IMR-90 (cell line): ENCODE data around the gene HNRNPH1.

ENCODE experiments used
- CTCF ChIP-seq: conservative IDR thresholded peaks from 2 replicates; pipeline ENCODE4 v1.5.1; 2012; ENCODE audit warnings: mild to moderate bottlenecking, low read depth, low read length, improper control_type of control experiment
- ELK1 ChIP-seq: fragments of 150-350 bp; IDR thresholded peaks from 2 replicates; pipeline ENCODE4 v1.6.1; 2016; ENCODE audit warnings: low read depth, mild to moderate bottlenecking, low read length, moderate library complexity, borderline replicate concordance
- POLR2A ChIP-seq: IDR thresholded peaks from 2 replicates; pipeline ENCODE4 v1.6.1; 2012; ENCODE audit warnings: mild to moderate bottlenecking, low read depth, low read length
- RFX5 ChIP-seq: IDR thresholded peaks from 2 replicates; pipeline ENCODE4 v1.8.0; 2012; ENCODE audit warnings: low read depth, mild to moderate bottlenecking, low read length, moderate library complexity
- SMC3 ChIP-seq: fragments of 150-350 bp; IDR thresholded peaks from 2 replicates; pipeline ENCODE4 v1.6.1; 2016; ENCODE audit warnings: low read depth, mild to moderate bottlenecking, antibody characterized with exemption, low read length, moderate library complexity

GRCh38 chr5:179605026-179605833 is 18.2 kb downstream of the HNRNPH1 start:
- TF ChIP-seq POLR2A: no peak; the same call in 1 of the 2 replicates
- TF ChIP-seq CTCF: no peak
- no peak for TF ChIP-seq ELK1
- TF ChIP-seq SMC3: no peak
- TF ChIP-seq RFX5: no peak
